GM10266 (cell line): Measurements from ENCODE around the gene ZIC2.
"Not testable (repeated sequence)": the region's sequence is repeated elsewhere in the genome, so short reads cannot be mapped to it uniquely, and the experiment has no call there.

Source experiments
- DNase-seq: peaks from one replicate; pipeline ENCODE4 v3.0.0; 2012; ENCODE audit errors: extremely low spot score
- CTCF ChIP-seq: IDR thresholded peaks from 2 replicates; pipeline ENCODE4 v1.5.1; 2012; ENCODE audit warnings: mild to moderate bottlenecking, low read depth; ENCODE audit not compliant: control insufficient read depth, insufficient read depth; ENCODE audit errors: missing control alignments

Gene ZIC2

GRCh38 chr13:99998261-99998660 is 16.7 kb downstream of the ZIC2 start:
- no peak for TF ChIP-seq CTCF
- DNase-seq: peak; percentile 10

GRCh38 chr13:100014621-100015020 is 33.0 kb downstream of the ZIC2 start:
- DNase-seq: no peak
- no peak for TF ChIP-seq CTCF

GRCh38 chr13:100019780-100020356 is 38.3 kb downstream of the ZIC2 start:
- DNase-seq: no peak
- no peak for TF ChIP-seq CTCF

- TF ChIP-seq CTCF: no peak
- no peak for DNase-seq
These were observed 41.2 kb downstream of the ZIC2 start for GRCh38 chr13:100022798-100023197.

GRCh38 chr13:100024023-100024422 is 42.4 kb downstream of the ZIC2 start:
- TF ChIP-seq CTCF: no peak
- no peak for DNase-seq

GRCh38 chr13:100029933-100030332 is 48.3 kb downstream of the ZIC2 start:
- no peak for DNase-seq
- no peak for TF ChIP-seq CTCF

- not testable (repeated sequence) for DNase-seq
These were observed 51.1 kb downstream of the ZIC2 start for GRCh38 chr13:100032642-100033041.

- no peak for TF ChIP-seq CTCF
- no peak for DNase-seq
These were observed 54.4 kb downstream of the ZIC2 start for GRCh38 chr13:100035936-100036335.
